H1 (cell line): Measurements from ENCODE around the gene ARL5C. TPM values are rescaled to one million over a fixed set of nuclear protein-coding genes. Genes with fewer than 3 reads are reported as not detected.

Experiments used
- CTCF ChIA-PET: fragments of 300-600 bp; sonication (Branson Sonifier 250); formaldehyde crosslinking; loops from one replicate; lab custom pipeline; 2021; ENCODE audit not compliant: partially characterized antibody; lab: Charles Lee
- POLR2A ChIA-PET: fragments of 300-600 bp; sonication (Branson Sonifier 250); formaldehyde crosslinking; loops from one replicate; lab custom pipeline; 2021; ENCODE audit warnings: inconsistent platforms; ENCODE audit not compliant: partially characterized antibody; lab: Charles Lee
- DNase-seq, 2 experiments: peaks; one replicate each; pipeline versions ENCODE4 v3.0.0 to v3.0.0-alpha.2; 2010 to 2022; ENCODE audit warnings: low spot score in 2 of 2, low read depth in 1 of 2, mixed read lengths in 1 of 2
- FAIRE-seq: peaks from 2 replicates; lab custom pipeline; 2011; peaks lifted over from hg19 to GRCh38; lab: Jason Lieb, UNC
- H2AFZ ChIP-seq: 2 replicates; pipeline ENCODE4 v1.8.1; 2012; ENCODE audit warnings: low read length, inconsistent platforms
- H2AK5ac ChIP-seq: 2 replicates; pipeline ENCODE4 v1.6.1; 2013; ENCODE audit warnings: low read depth, low read length
- H2BK120ac ChIP-seq: replicated peaks from 2 replicates; pipeline ENCODE3; 2013; ENCODE audit warnings: low read depth, low read length, inconsistent platforms
- H2BK12ac ChIP-seq: 2 replicates; pipeline ENCODE4 v1.6.1; 2013; ENCODE audit warnings: low read depth, low read length
- H2BK15ac ChIP-seq: 2 replicates; pipeline ENCODE4 v1.6.1; 2013; ENCODE audit warnings: low read length
- H2BK20ac ChIP-seq: 2 replicates; pipeline ENCODE4 v1.6.1; 2013; ENCODE audit warnings: low read length
- H2BK5ac ChIP-seq: 2 replicates; pipeline ENCODE4 v1.6.1; 2013; ENCODE audit warnings: low read depth, low read length
- H3K14ac ChIP-seq: 2 replicates; pipeline ENCODE4 v1.6.1; 2013; ENCODE audit warnings: inconsistent platforms; ENCODE audit not compliant: insufficient read length
- H3K18ac ChIP-seq: 2 replicates; pipeline ENCODE4 v1.6.1; 2013; ENCODE audit warnings: low read length; ENCODE audit errors: extremely low read depth
- H3K23ac ChIP-seq: 2 replicates; pipeline ENCODE4 v1.6.1; 2013; ENCODE audit warnings: inconsistent platforms; ENCODE audit not compliant: insufficient read length
- H3K23me2 ChIP-seq: 2 replicates; pipeline ENCODE4 v1.6.1; 2013; ENCODE audit warnings: low read depth, low read length
- H3K27ac ChIP-seq: 2 replicates; pipeline ENCODE4 v1.6.1; 2011; ENCODE audit warnings: low read depth, low read length, inconsistent platforms
- H3K27me3 ChIP-seq, 4 experiments: replicated peaks in 1 of 4; 1 replicate in 1 of 4; 2 replicates in 3 of 4; pipeline versions ENCODE4 v1.6.1 to v1.8.1; 2011 to 2013; ENCODE audit warnings: low read length in 3 of 4, mild to moderate bottlenecking in 3 of 4, inconsistent platforms in 2 of 4, mixed read lengths in 2 of 4, moderate library complexity in 1 of 4; ENCODE audit not compliant: control insufficient read depth in 3 of 4, insufficient read depth in 3 of 4; ENCODE audit errors: extremely low read depth in 1 of 4
- H3K36me3 ChIP-seq, 4 experiments: 2 replicates each; pipeline versions ENCODE4 v1.6.1 to v1.8.1; 2011 to 2013; ENCODE audit warnings: mild to moderate bottlenecking in 4 of 4, low read length in 3 of 4, moderate library complexity in 2 of 4, control low read depth in 1 of 4, inconsistent platforms in 1 of 4; ENCODE audit not compliant: insufficient read depth in 4 of 4, control insufficient read depth in 2 of 4
- H3K4ac ChIP-seq: replicated peaks from 2 replicates; pipeline ENCODE3; 2013; ENCODE audit warnings: low read length, low read depth, mixed read lengths, inconsistent platforms; ENCODE audit not compliant: insufficient read length
- H3K4me1 ChIP-seq, 4 experiments: replicated peaks in 1 of 4; 1 replicate in 1 of 4; 2 replicates in 3 of 4; pipeline versions ENCODE4 v1.6.1 to v1.8.1; 2011 to 2013; ENCODE audit warnings: low read length in 3 of 4, inconsistent platforms in 2 of 4, mixed read lengths in 1 of 4; ENCODE audit not compliant: insufficient read depth in 4 of 4, control insufficient read depth in 3 of 4
- H3K4me2 ChIP-seq, 2 experiments: 2 replicates each; pipeline versions ENCODE4 v1.6.1 to v1.8.1; 2011 to 2013; ENCODE audit warnings: low read depth in 2 of 2, low read length in 2 of 2, control low read depth in 1 of 2, inconsistent platforms in 1 of 2, mild to moderate bottlenecking in 1 of 2; ENCODE audit not compliant: insufficient read depth in 1 of 2
- H3K4me3 ChIP-seq, 4 experiments: fragments of 200-600, 300-600 bp in 1 of 4; sonication (generic), shearing (Covaris generic), sonication (Bioruptor Twin) in 1 of 4; 2 replicates each; pipeline versions ENCODE4 v1.5.1 to v1.8.1; 2011 to 2016; ENCODE audit warnings: low read length in 4 of 4, low read depth in 3 of 4, control low read depth in 2 of 4, inconsistent platforms in 2 of 4, mild to moderate bottlenecking in 2 of 4, mixed read lengths in 1 of 4, moderate library complexity in 1 of 4; ENCODE audit not compliant: insufficient read depth in 2 of 4; ENCODE audit errors: extremely low read depth in 1 of 4
- H3K56ac ChIP-seq: replicated peaks from 2 replicates; pipeline ENCODE3; 2013; ENCODE audit warnings: low read depth, mild to moderate bottlenecking, mixed read lengths, low read length, inconsistent platforms; ENCODE audit not compliant: insufficient read length
- H3K79me1 ChIP-seq: 2 replicates; pipeline ENCODE4 v1.6.1; 2013; ENCODE audit warnings: low read depth, low read length, control low read depth
- H3K79me2 ChIP-seq, 2 experiments: 2 replicates each; pipeline versions ENCODE4 v1.6.1 to v1.8.1; 2012 to 2013; ENCODE audit warnings: low read length in 2 of 2, mild to moderate bottlenecking in 2 of 2, inconsistent platforms in 1 of 2; ENCODE audit not compliant: insufficient read depth in 2 of 2, control insufficient read depth in 1 of 2
- H3K9ac ChIP-seq, 4 experiments: replicated peaks in 1 of 4; 1 replicate in 1 of 4; 2 replicates in 3 of 4; pipeline versions ENCODE4 v1.6.1 to v1.8.1; 2011 to 2013; ENCODE audit warnings: low read depth in 3 of 4, low read length in 3 of 4, control low read depth in 2 of 4, mild to moderate bottlenecking in 2 of 4, moderate library complexity in 2 of 4, inconsistent platforms in 1 of 4; ENCODE audit errors: extremely low read depth in 1 of 4
- H3K9me3 ChIP-seq, 2 experiments: 2 replicates each; pipeline versions ENCODE4 v1.6.1 to v1.8.1; 2012 to 2013; ENCODE audit warnings: mild to moderate bottlenecking in 2 of 2, moderate library complexity in 2 of 2, control low read depth in 1 of 2, inconsistent platforms in 1 of 2, low read depth in 1 of 2, low read length in 1 of 2, mixed read lengths in 1 of 2; ENCODE audit not compliant: insufficient read depth in 2 of 2
- H4K20me1 ChIP-seq, 2 experiments: replicated peaks in 1 of 2; 2 replicates each; pipeline versions ENCODE3 to v1.8.1; 2011 to 2013; ENCODE audit warnings: inconsistent platforms in 2 of 2, low read length in 2 of 2, mild to moderate bottlenecking in 1 of 2; ENCODE audit not compliant: insufficient read depth in 2 of 2, control insufficient read depth in 1 of 2
- H4K5ac ChIP-seq: 2 replicates; pipeline ENCODE4 v1.6.1; 2013; ENCODE audit warnings: low read length, low read depth, mixed read lengths, inconsistent platforms; ENCODE audit not compliant: insufficient read length
- H4K8ac ChIP-seq: 2 replicates; pipeline ENCODE4 v1.8.0; 2013; ENCODE audit warnings: mild to moderate bottlenecking, moderate library complexity, low read length, inconsistent platforms; ENCODE audit not compliant: insufficient read depth; ENCODE audit errors: extremely low read depth
- H4K91ac ChIP-seq: replicated peaks from 2 replicates; pipeline ENCODE3; 2013; ENCODE audit warnings: low read length, mixed read lengths, inconsistent platforms; ENCODE audit not compliant: insufficient read length
- CBX5 ChIP-seq: fragments of 300-800, 300-1000 bp; sonication (generic); IDR thresholded peaks from 2 replicates; pipeline ENCODE4 v1.7.1; 2016; ENCODE audit warnings: antibody characterized with exemption, low read length, low read depth
- EZH2 ChIP-seq: fragments of 200-600 bp; sonication (generic); IDR thresholded peaks from 2 replicates; pipeline ENCODE4 v1.7.1; 2012; ENCODE audit warnings: low read depth, mild to moderate bottlenecking, moderate library complexity, low read length, inconsistent platforms; ENCODE audit not compliant: severe bottlenecking
- KDM4A ChIP-seq: IDR thresholded peaks from one replicate; pipeline ENCODE4 v1.7.1; 2012; ENCODE audit warnings: low read depth, mild to moderate bottlenecking, moderate library complexity, low read length, inconsistent platforms; ENCODE audit not compliant: severe bottlenecking
- NRF1 ChIP-seq: IDR thresholded peaks from 2 replicates; pipeline ENCODE4 v1.6.1; 2011; ENCODE audit warnings: mild to moderate bottlenecking, low read depth, low read length, improper control_type of control experiment
- RAD21 ChIP-seq, 2 experiments: IDR thresholded peaks in 1 of 2; conservative IDR thresholded peaks in 1 of 2; 2 replicates each; pipeline ENCODE4 v1.6.1; 2011; ENCODE audit warnings: low read depth in 2 of 2, low read length in 2 of 2, improper control_type of control experiment in 1 of 2, inconsistent platforms in 1 of 2, mild to moderate bottlenecking in 1 of 2, moderate library complexity in 1 of 2
- RBBP5 ChIP-seq: IDR thresholded peaks from 2 replicates; pipeline ENCODE4 v1.7.1; 2012; ENCODE audit warnings: low read depth, mild to moderate bottlenecking, inconsistent platforms, low read length, moderate library complexity, borderline replicate concordance
- SAP30 ChIP-seq: fragments of 300-600 bp; sonication (generic); IDR thresholded peaks from 2 replicates; pipeline ENCODE4 v1.7.1; 2012; ENCODE audit warnings: low read length, moderate library complexity, mild to moderate bottlenecking, inconsistent platforms; ENCODE audit not compliant: insufficient read depth, insufficient replicate concordance
- SUZ12 ChIP-seq: fragments of 200-600 bp; sonication (generic); IDR thresholded peaks from 2 replicates; pipeline ENCODE4 v1.6.1; 2012; ENCODE audit warnings: mild to moderate bottlenecking, inconsistent platforms, low read length, moderate library complexity, mixed read lengths
- YY1 ChIP-seq: IDR thresholded peaks from 2 replicates; pipeline ENCODE4 v1.6.1; 2011; ENCODE audit warnings: low read depth, mild to moderate bottlenecking, low read length
- WGBS, 2 experiments: shearing (Covaris generic) in 1 of 2; methylation state at CpG; one replicate each; pipeline versions ENCODE4 v1.1.6 to v1.1.7; 2013 to 2015; ENCODE audit warnings: low lambda C conversion rate in 2 of 2, mixed read lengths in 2 of 2, inconsistent platforms in 1 of 2, low coverage in 1 of 2, missing lambda C conversion rate in 1 of 2; ENCODE audit not compliant: insufficient replicate concordance in 2 of 2, insufficient coverage in 1 of 2, insufficient read length in 1 of 2; ENCODE audit errors: extremely low coverage in 1 of 2, missing lambda C conversion rate in 1 of 2; 5-methylcytosine and 5-hydroxymethylcytosine counted together
- polyA plus RNA-seq, 7 experiments: library from polyadenylated mRNA; depleted of rRNA in 3 of 7; stranded (reverse) in 5 of 7; unstranded in 2 of 7; fragments of >200 nt in 5 of 7; fragments of 200-250 nt in 2 of 7; gene quantifications; 1 replicate in 5 of 7; 2 replicates in 1 of 7; 4 replicates in 1 of 7; pipeline versions ENCODE4 v1.2.1 to v1.2.3, GENCODE V29; 2011 to 2013; ENCODE audit warnings: missing spikeins in 2 of 7, mixed read lengths in 2 of 7
- total RNA-seq: library from RNA; stranded (reverse); fragmentation: NEBNext Ultra II Directional; extraction: Animal tissue kit (Norgen Biotek cat#: 25700); gene quantifications from 2 replicates; pipeline ENCODE4 v1.2.1, GENCODE V29; 2021

ARL5C gene
- total and polyA plus RNA-seq, 2 of the 8 experiments (the other 6 are each of a cell fraction or from before 2014, with no cell fraction given): not detected

GRCh38 chr17:39151150-39151942, 14.6 kb downstream of the ARL5C start, which contains the start of gene PLXDC1:
TSS of gene PLXDC1 (minus strand) at chr17:39151637. CDS start at chr17:39151437, 200 bp downstream.
- Histone ChIP-seq H4K8ac (no peak within 1 kb of the TSS; the same call in 1 of the 2 replicates), H2BK15ac (no peak within 1 kb of the TSS), H3K79me2 (no peaks in the 10 kb centered on the region), H3K18ac (no peak within 1 kb of the TSS; the same call in 1 of the 2 replicates), H2BK20ac (no peak within 1 kb of the TSS), H3K79me1 (no peaks in the 10 kb centered on the region), H2BK120ac (no peak within 1 kb of the TSS), H4K20me1 (no peaks in the 10 kb centered on the region), H3K4ac (no peak within 1 kb of the TSS), H3K27ac (no peak within 1 kb of the TSS), H3K4me2 (peak within 1 kb of the TSS; percentile 53 to 95), H4K5ac (no peak within 1 kb of the TSS), H3K9me3 (no peaks in the 10 kb centered on the region), H3K23ac (no peak within 1 kb of the TSS), H2AFZ (0 out of 2 replicates have a peak within 1 kb of the TSS, but pooled peaks have one; percentile 18), H3K9ac (peak within 1 kb of the TSS in 2 of 4 experiments; percentile 5 to 45; a peak in 1 of 7 replicates), H3K36me3 (no peaks in the 10 kb centered on the region), H3K27me3 (peaks cover 3 to 18% (median 15%) of the 10 kb centered on the region in 4 experiments), H4K91ac (no peak within 1 kb of the TSS), H2AK5ac (no peak within 1 kb of the TSS), H3K4me3 (peak within 1 kb of the TSS; percentile 45 to 100 (median 87)), H2BK5ac (no peak within 1 kb of the TSS), H3K23me2 (peaks cover 26% of the 10 kb centered on the region), H3K56ac (no peak within 1 kb of the TSS), H3K14ac (no peak within 1 kb of the TSS), H3K4me1 (peaks cover 0 to 20% (median 6%) of the 10 kb centered on the region in 4 experiments; a peak in 4 of 7 replicates), H2BK12ac (no peak within 1 kb of the TSS)
- peak; percentile 48 for TF ChIP-seq EZH2
- TF ChIP-seq NRF1: no peak
- TF ChIP-seq KDM4A: peak; percentile 57
- TF ChIP-seq RBBP5: 0 out of 2 replicates have a peak, but pooled peaks have one; percentile 35
- no peak for TF ChIP-seq SAP30
- no peak for TF ChIP-seq YY1
- no peak for TF ChIP-seq RAD21 (IDR thresholded peaks at IDR 0.05 in 1 of 2, conservative IDR thresholded peaks at IDR 0.05 in 1 of 2; ENCODE audit: low read depth in 2 of 2, low read length in 2 of 2)
- no peak for TF ChIP-seq CBX5
- peak; percentile 40 for TF ChIP-seq SUZ12
- ChIA-PET CTCF (interaction anchor here (0.5 to 10.1 kb wide), 29 partner anchors 12 to 229 kb away, joined by 3 to 163 read pairs (median 4); partner anchors contain the start of genes ARL5C, FBXO47 and LASP1NB), POLR2A (interaction anchor here (0.7 to 2.8 kb wide), 4 partner anchors 26 to 168 kb away, joined by 3 to 13 read pairs (median 4); no protein-coding TSS in a partner anchor)
- peak in 1 of 2 experiments; percentile 71 for DNase-seq
- FAIRE-seq: no peak
- WGBS, 2 experiments: 3% methylated on average over 27 of the region's 68 CpGs; no CpG with 5 or more reads in 1 of the 2 experiments
